ENCODE measurements around the gene NRXN3.

DNA sequence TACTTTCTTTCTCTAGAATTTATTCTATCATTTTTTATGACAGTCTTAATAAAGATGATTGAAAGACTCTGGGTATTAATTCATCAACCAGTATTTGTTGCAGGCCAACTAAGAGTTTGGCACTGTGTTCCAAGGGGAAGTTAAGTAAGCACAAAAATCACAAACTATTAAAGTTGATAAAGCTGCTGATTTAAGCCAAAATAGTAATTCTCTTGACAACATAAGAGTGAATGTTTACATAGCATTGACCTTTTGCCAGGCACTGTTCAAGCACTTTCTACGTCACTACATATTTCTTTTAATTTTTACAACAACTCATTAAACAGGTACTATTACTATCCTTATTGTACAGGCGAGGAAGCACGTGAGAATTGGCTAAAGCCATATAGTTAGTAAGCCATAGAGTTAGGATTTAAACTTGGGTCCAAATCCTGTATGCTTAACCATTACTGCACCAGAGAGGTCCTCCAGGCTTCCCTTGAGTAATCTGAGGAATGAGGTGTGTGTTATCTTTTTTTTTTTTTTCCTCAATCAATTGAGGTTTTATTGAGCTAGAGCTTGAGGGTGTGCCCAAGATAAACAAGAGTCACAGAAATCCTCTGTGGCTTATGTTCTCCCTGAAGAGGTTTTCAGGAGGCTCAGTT, 1031.5 kb downstream of the NRXN3 start:
- no peak for TF ChIP-seq CTCF (IDR thresholded peaks at IDR 0.05)
- TF ChIP-seq POLR2A (IDR thresholded peaks at IDR 0.05) = no peak

All from body of pancreas (tissue), 4 donors.